NCI-H1092 treated with DMSO at 0.1 percent for 48 hours (cell line): ENCODE results near the gene AGER.
A peak's percentile ranks its signal among the peaks of the same experiment; 100 is the strongest.
"Not testable (repeated sequence)": the region's sequence is repeated elsewhere in the genome, so short reads cannot be mapped to it uniquely, and the experiment has no call there.

Experiments
- DNase-seq: peaks from one replicate; lab custom pipeline; 2025; lab: John Stamatoyannopoulos, UW

Gene AGER

GRCh38 chr6:32186151-32186840 lies 2.2 kb upstream of the AGER start:
- DNase-seq = not testable (repeated sequence)

- not testable (repeated sequence) for DNase-seq
Measured at GRCh38 chr6:32185681-32186131, 1.7 kb upstream of the AGER start.

- DNase-seq = no peak
Measured at GRCh38 chr6:32183483-32184083, 470 bp downstream of the AGER start.

- no peak for DNase-seq
Measured at GRCh38 chr6:32183030-32183429, 1.0 kb downstream of the AGER start.

GRCh38 chr6:32182555-32182981 lies 1.5 kb downstream of the AGER start:
- DNase-seq = no peak

- DNase-seq = no peak
Measured at GRCh38 chr6:32181915-32182529, 2.0 kb downstream of the AGER start.

GRCh38 chr6:32181148-32181702 lies 2.8 kb downstream of the AGER start:
- DNase-seq = no peak

GRCh38 chr6:32179766-32180405 lies 4.2 kb downstream of the AGER start:
- no peak for DNase-seq

- no peak for DNase-seq
Measured at GRCh38 chr6:32178547-32179440, 5.3 kb downstream of the AGER start.

GRCh38 chr6:32177788-32178546 lies 6.1 kb downstream of the AGER start, which contains the start of gene RNF5:
RNF5 (plus strand) TSS chr6:32178405; CDS start chr6:32178512, 107 bp downstream.
- DNase-seq = peak; percentile 98

- DNase-seq = peak; percentile 75
Measured at GRCh38 chr6:32177183-32177787, 6.8 kb downstream of the AGER start.

GRCh38 chr6:32176476-32177182 lies 7.4 kb downstream of the AGER start:
- DNase-seq = peak; percentile 26

GRCh38 chr6:32175711-32176475 lies 8.2 kb downstream of the AGER start, which contains the start of gene AGPAT1:
AGPAT1 (minus strand) TSS chr6:32176084; CDS start chr6:32171496, 4,588 bp downstream.
- DNase-seq = peak; percentile 88

- no peak for DNase-seq
Measured at GRCh38 chr6:32175322-32175710, 8.7 kb downstream of the AGER start.

- no peak for DNase-seq
Measured at GRCh38 chr6:32174416-32174815, 9.6 kb downstream of the AGER start.

GRCh38 chr6:32173051-32173727 lies 10.9 kb downstream of the AGER start:
- DNase-seq = no peak

- DNase-seq = no peak
Measured at GRCh38 chr6:32171234-32171633, 12.8 kb downstream of the AGER start.

- DNase-seq = no peak
Measured at GRCh38 chr6:32170294-32170693, 13.8 kb downstream of the AGER start.
